GM23338 (cell line): ENCODE measurements around the gene CBX6.
A peak's percentile ranks its signal among the peaks of the same experiment; 100 is the strongest.

Source experiments
- CREB1 ChIP-seq: fragments of 250-450 bp; sonication (Bioruptor Pico); IDR thresholded peaks from 2 replicates; pipeline ENCODE4 v1.5.0; 2020; ENCODE audit warnings: low read depth, mild to moderate bottlenecking, moderate library complexity
- CTCF ChIP-seq, 2 experiments: fragments of 200-600 bp in 1 of 2; sonication (generic) in 1 of 2; conservative IDR thresholded peaks; 2 replicates each; pipeline versions ENCODE4 v1.5.1 to v1.6.1; 2016 to 2017; ENCODE audit warnings: antibody characterized with exemption in 2 of 2, low read depth in 2 of 2, mild to moderate bottlenecking in 2 of 2, moderate library complexity in 1 of 2
- ETS1 ChIP-seq: IDR thresholded peaks from 2 replicates; pipeline ENCODE4 v1.6.1; 2016; ENCODE audit warnings: antibody characterized with exemption
- EZH2 ChIP-seq: fragments of 200-600 bp; sonication (generic); IDR thresholded peaks from one replicate; pipeline ENCODE4 v1.8.0; 2017; ENCODE audit warnings: antibody characterized with exemption, mild to moderate bottlenecking, low read depth; ENCODE audit not compliant: unreplicated experiment
- EZH2phosphoT487 ChIP-seq: fragments of 200-600 bp; sonication (generic); IDR thresholded peaks from one replicate; pipeline ENCODE4 v1.8.1; 2018; ENCODE audit warnings: antibody characterized with exemption; ENCODE audit not compliant: unreplicated experiment
- JUNB ChIP-seq: IDR thresholded peaks from one replicate; pipeline ENCODE4 v1.6.1; 2016; ENCODE audit warnings: antibody characterized with exemption; ENCODE audit not compliant: unreplicated experiment
- NANOG ChIP-seq: IDR thresholded peaks from 2 replicates; pipeline ENCODE4 v1.6.1; 2016; ENCODE audit warnings: antibody characterized with exemption, borderline replicate concordance
- POLR2AphosphoS5 ChIP-seq: IDR thresholded peaks from 2 replicates; pipeline ENCODE4 v1.6.1; 2016; ENCODE audit warnings: antibody characterized with exemption, low read depth
- REST ChIP-seq: IDR thresholded peaks from one replicate; pipeline ENCODE4 v1.6.1; 2018; ENCODE audit warnings: antibody characterized with exemption; ENCODE audit not compliant: unreplicated experiment
- STAT1 ChIP-seq: IDR thresholded peaks from one replicate; pipeline ENCODE4 v1.6.1; 2016; ENCODE audit warnings: antibody characterized with exemption; ENCODE audit not compliant: unreplicated experiment
- ZNF114 ChIP-seq: fragments of 250-450 bp; sonication (Bioruptor Pico); IDR thresholded peaks from 2 replicates; pipeline ENCODE4 v1.5.0; 2020; ENCODE audit warnings: mild to moderate bottlenecking, moderate library complexity
- ZNF331 ChIP-seq: fragments of 250-450 bp; sonication (Bioruptor Pico); IDR thresholded peaks from 2 replicates; pipeline ENCODE4 v1.5.0; 2020; ENCODE audit warnings: low read depth, mild to moderate bottlenecking, moderate library complexity
- ZNF462 ChIP-seq: fragments of 250-450 bp; sonication (Bioruptor Pico); IDR thresholded peaks from 2 replicates; pipeline ENCODE4 v1.5.0; 2020; ENCODE audit warnings: mild to moderate bottlenecking, moderate library complexity

GRCh38 chr22:38870791-38871359, 1.1 kb downstream of the CBX6 start:
- TF ChIP-seq CTCF (conservative IDR thresholded peaks at IDR 0.05; ENCODE audit: low read depth in 2 of 2) (no peak), POLR2AphosphoS5 (peak; percentile 14; the same call in 1 of the 2 replicates), ZNF114 (CRISPR knock-in tag) (no peak), ETS1 (no peak), REST (no peak), EZH2phosphoT487 (no peak), EZH2 (no peak), CREB1 (CRISPR knock-in tag) (no peak), JUNB (no peak), STAT1 (no peak), NANOG (no peak), ZNF331 (CRISPR knock-in tag) (no peak), ZNF462 (no peak)
